K562 (cell line): ENCODE measurements around the gene TUBB2A. TPM values are rescaled to one million over a fixed set of nuclear protein-coding genes. Genes with fewer than 3 reads are reported as not detected.
A peak's percentile ranks its signal among the peaks of the same experiment; 100 is the strongest.

Experiments
- BRD9 ChIP-seq: fragments of 450-650 bp; IDR thresholded peaks from 2 replicates; pipeline ENCODE4 v1.6.1; 2018; ENCODE audit warnings: low read depth; ENCODE audit not compliant: partially characterized antibody
- CHD4 ChIP-seq: fragments of 200-600 bp; sonication (generic); IDR thresholded peaks from 3 replicates; pipeline ENCODE4 v1.6.1; 2012; ENCODE audit warnings: low read depth, mild to moderate bottlenecking, mixed read lengths, low read length, inconsistent platforms; ENCODE audit not compliant: insufficient read depth, insufficient replicate concordance, poor library complexity, severe bottlenecking
- EP300 ChIP-seq: IDR thresholded peaks from 2 replicates; pipeline ENCODE4 v1.6.1; 2012; ENCODE audit warnings: low read length, improper control_type of control experiment
- ETS1 ChIP-seq: conservative IDR thresholded peaks from 2 replicates; pipeline ENCODE4 v1.6.1; 2011; ENCODE audit warnings: low read depth, mild to moderate bottlenecking, low read length; ENCODE audit not compliant: control insufficient read depth
- FOXO4 ChIP-seq: fragments of 450-650 bp; formaldehyde crosslinking; IDR thresholded peaks from 2 replicates; pipeline ENCODE4 v1.4.0; 2020; ENCODE audit warnings: mild to moderate bottlenecking, moderate library complexity
- GTF2A2 ChIP-seq: IDR thresholded peaks from 2 replicates; pipeline ENCODE4 v1.6.1; 2016; ENCODE audit warnings: mild to moderate bottlenecking, missing genetic modification characterization, missing compliant biosample characterization
- GTF2F1 ChIP-seq: IDR thresholded peaks from 2 replicates; pipeline ENCODE4 v1.6.1; 2011; ENCODE audit warnings: low read depth, low read length, improper control_type of control experiment
- HDAC3 ChIP-seq: fragments of 450-650 bp; IDR thresholded peaks from 2 replicates; pipeline ENCODE4 v1.6.1; 2018; ENCODE audit warnings: borderline replicate concordance, mild to moderate bottlenecking, moderate library complexity; ENCODE audit not compliant: partially characterized antibody
- IRF9 ChIP-seq: fragments of 450-650 bp; IDR thresholded peaks from 2 replicates; pipeline ENCODE4 v1.6.1; 2016; ENCODE audit warnings: missing biosample characterization, missing genetic modification characterization
- NFRKB ChIP-seq: fragments of 450-650 bp; IDR thresholded peaks from 2 replicates; pipeline ENCODE4 v1.6.1; 2016; ENCODE audit warnings: low read depth
- NR2F6 ChIP-seq: fragments of 450-650 bp; formaldehyde crosslinking; IDR thresholded peaks from 2 replicates; pipeline ENCODE4 v1.4.0; 2020; ENCODE audit warnings: mild to moderate bottlenecking
- PURB ChIP-seq: sonication (generic); formaldehyde crosslinking; IDR thresholded peaks from 2 replicates; pipeline ENCODE4 v1.9.0; 2021; ENCODE audit warnings: low read depth, mild to moderate bottlenecking, missing genetic modification reagents
- RBM14 ChIP-seq: fragments of 200-400 bp; formaldehyde crosslinking; IDR thresholded peaks from 2 replicates; pipeline ENCODE4 v1.6.1; 2018; ENCODE audit warnings: low read depth, mild to moderate bottlenecking, low read length, moderate library complexity, borderline replicate concordance; ENCODE audit not compliant: insufficient read depth
- RFX7 ChIP-seq: fragments of 250-450 bp; sonication (Bioruptor Pico); IDR thresholded peaks from 2 replicates; pipeline ENCODE4 v1.5.1; 2021; ENCODE audit warnings: mild to moderate bottlenecking
- SETDB1 ChIP-seq: IDR thresholded peaks from one replicate; pipeline ENCODE4 v1.6.1; 2012; ENCODE audit warnings: low read length, control low read depth, inconsistent platforms
- TCF15 ChIP-seq: fragments of 250-450 bp; sonication (Bioruptor Pico); IDR thresholded peaks from 2 replicates; pipeline ENCODE4 v1.8.0; 2022; ENCODE audit warnings: moderate library complexity, mild to moderate bottlenecking, inconsistent platforms
- TFAP4 ChIP-seq: sonication (generic); formaldehyde crosslinking; IDR thresholded peaks from 2 replicates; pipeline ENCODE4 v1.8.0; 2022; ENCODE audit warnings: missing genetic modification reagents, mild to moderate bottlenecking, moderate library complexity, borderline replicate concordance
- THRB ChIP-seq: fragments of 450-650 bp; formaldehyde crosslinking; conservative IDR thresholded peaks from 2 replicates; pipeline ENCODE4 v1.4.0; 2022; ENCODE audit warnings: mild to moderate bottlenecking, missing genetic modification characterization
- XRCC4 ChIP-seq: IDR thresholded peaks from one replicate; pipeline ENCODE4 v1.6.1; 2011; ENCODE audit not compliant: insufficient read depth, insufficient read length; ENCODE audit errors: extremely low read depth
- ZBED1 ChIP-seq: IDR thresholded peaks from 2 replicates; pipeline ENCODE4 v1.6.1; 2014
- ZFP30 ChIP-seq: fragments of 250-450 bp; sonication (Bioruptor Pico); IDR thresholded peaks from 2 replicates; pipeline ENCODE4 v1.8.0; 2022; ENCODE audit warnings: moderate library complexity, mild to moderate bottlenecking, inconsistent platforms, borderline replicate concordance
- ZNF212 ChIP-seq: fragments of 450-650 bp; formaldehyde crosslinking; IDR thresholded peaks from 2 replicates; pipeline ENCODE4 v1.4.0; 2020; ENCODE audit warnings: mild to moderate bottlenecking
- ZNF830 ChIP-seq: fragments of 250-450 bp; sonication (Bioruptor Pico); IDR thresholded peaks from 2 replicates; pipeline ENCODE4 v1.5.0; 2021; ENCODE audit warnings: mild to moderate bottlenecking
- polyA plus RNA-seq, 8 experiments: library from polyadenylated mRNA; depleted of rRNA in 4 of 8; stranded (reverse) in 5 of 8; unstranded in 3 of 8; fragments of >200 nt; fragmentation: Nextera tagmentation in 2 of 8; fragmentation: Illumina TruSeq in 1 of 8; extraction: Ambion mirVana in 2 of 8; extraction: Trizol in 1 of 8; gene quantifications; 2 replicates each; pipeline versions ENCODE4 v1.2.1 to v1.2.3, GENCODE V29; 2011 to 2014; ENCODE audit warnings: inconsistent platforms in 1 of 8, missing spikeins in 1 of 8
- total RNA-seq, 7 experiments: library from RNA; depleted of rRNA in 6 of 7; stranded (reverse); fragments of >200 nt in 6 of 7; fragmentation: Illumina TruSeq in 2 of 7; extraction: Trizol in 2 of 7; gene quantifications; 2 replicates each; pipeline versions ENCODE4 v1.2.1 to v1.2.3, GENCODE V29; 2011 to 2021; ENCODE audit warnings: low replicate concordance in 1 of 7

Gene TUBB2A
- total and polyA plus RNA-seq, 9 of the 15 experiments (the other 6 are each of a cell fraction or from before 2014, with no cell fraction given), result 3.6 to 92.1 (median 45.6) TPM

- no peak for TF ChIP-seq ETS1
- no peak for TF ChIP-seq ZBED1
- TF ChIP-seq SETDB1, result no peak
- TF ChIP-seq GTF2F1, result no peak
- peak; percentile 32; the same call in 1 of the 2 replicates for TF ChIP-seq TCF15 (CRISPR knock-in tag)
- TF ChIP-seq NFRKB, result no peak
- TF ChIP-seq RFX7 (CRISPR knock-in tag), result no peak
- 0 out of 2 replicates have a peak, but pooled peaks have one; percentile 41 for TF ChIP-seq THRB (CRISPR knock-in tag)
- peak; percentile 86 for TF ChIP-seq BRD9
- TF ChIP-seq RBM14, result no peak
- no peak for TF ChIP-seq XRCC4
- TF ChIP-seq CHD4, result peak; percentile 73
- no peak for TF ChIP-seq GTF2A2 (tag)
- peak; percentile 33 for TF ChIP-seq HDAC3
- 0 out of 2 replicates have a peak, but pooled peaks have one; percentile 53 for TF ChIP-seq FOXO4
- no peak for TF ChIP-seq ZNF212 (CRISPR knock-in tag)
- TF ChIP-seq ZNF830 (CRISPR knock-in tag), result no peak
- TF ChIP-seq PURB (CRISPR knock-in tag), result no peak
- no peak for TF ChIP-seq TFAP4
- TF ChIP-seq IRF9, result no peak
- TF ChIP-seq NR2F6 (CRISPR knock-in tag), result no peak
- peak; percentile 47; the same call in 1 of the 2 replicates for TF ChIP-seq EP300
- TF ChIP-seq ZFP30 (CRISPR knock-in tag), result no peak
Measured at GRCh38 chr6:3162067-3162497, 4.7 kb upstream of the TUBB2A start (continued).
